Ramos (cell line): Measurements from ENCODE around the gene PDE1A.

Experiments
- in situ Hi-C: fragments of 300-500 bp; cut with MboI; formaldehyde crosslinking; loops from one replicate; pipeline ENCODE4 v1.14.3; 2022; ENCODE audit warnings: low sequenced_read_pairs; ENCODE audit not compliant: unreplicated experiment

Gene PDE1A

DNA sequence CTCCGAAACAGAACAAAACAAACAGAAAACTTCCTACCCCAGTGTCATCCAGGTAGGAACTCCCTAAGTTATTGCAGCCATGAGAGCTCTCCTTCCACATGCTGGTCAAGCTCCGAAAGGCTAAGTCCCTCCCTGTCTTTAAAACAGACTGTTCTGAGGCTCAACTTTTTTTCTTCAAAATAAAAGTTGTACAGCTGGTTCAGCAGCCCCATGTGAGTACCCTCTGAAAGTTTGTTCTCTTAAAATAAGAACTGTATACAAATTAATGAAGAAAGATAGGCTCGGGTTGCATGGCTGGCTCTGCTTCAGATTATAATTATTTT, at the start of gene PDE1A:
TSS of gene PDE1A (minus strand) at position 119 of the 323 bp plus-strand sequence.
- in situ Hi-C loops, result no loop called here

DNA sequence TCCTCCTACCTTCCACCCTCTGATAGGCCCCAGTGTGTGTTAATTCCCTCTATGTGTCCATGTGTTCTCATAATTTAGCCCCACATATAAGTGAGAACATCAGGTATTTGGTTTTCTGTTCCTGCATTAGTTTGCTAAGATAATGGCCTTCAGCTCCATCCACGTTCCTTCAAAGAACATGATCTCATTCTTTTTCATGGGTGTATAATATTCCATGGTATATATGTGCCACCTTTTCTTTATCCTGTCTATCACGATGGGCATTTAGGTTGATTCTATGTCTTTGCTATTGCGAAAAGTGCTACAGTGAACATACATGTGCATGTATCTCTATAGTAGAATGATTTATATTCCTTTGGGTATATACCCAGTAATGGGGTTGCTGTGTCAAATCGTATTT, 46.8 kb upstream of the PDE1A start:
- in situ Hi-C loops, result no loop called here

DNA sequence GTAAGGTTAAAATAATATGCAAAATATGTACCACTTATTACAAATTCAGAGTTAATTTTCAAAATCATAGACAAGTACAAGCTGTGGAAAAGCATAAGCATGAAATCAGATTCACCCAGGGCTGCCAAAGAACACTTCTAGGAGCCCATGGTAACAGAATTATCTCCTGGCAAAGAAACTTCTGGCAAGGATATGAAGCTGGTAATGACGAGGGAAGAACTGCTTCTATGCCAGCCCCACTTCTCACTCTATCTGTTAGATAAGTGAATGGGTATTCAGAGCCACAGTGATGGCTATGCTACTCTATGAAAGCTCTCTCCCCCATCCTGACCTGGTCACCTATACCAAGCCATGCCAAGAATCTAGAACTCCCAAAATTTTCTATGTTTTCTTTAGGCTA, 36.9 kb upstream of the PDE1A start:
- in situ Hi-C loops, result no loop called here

DNA sequence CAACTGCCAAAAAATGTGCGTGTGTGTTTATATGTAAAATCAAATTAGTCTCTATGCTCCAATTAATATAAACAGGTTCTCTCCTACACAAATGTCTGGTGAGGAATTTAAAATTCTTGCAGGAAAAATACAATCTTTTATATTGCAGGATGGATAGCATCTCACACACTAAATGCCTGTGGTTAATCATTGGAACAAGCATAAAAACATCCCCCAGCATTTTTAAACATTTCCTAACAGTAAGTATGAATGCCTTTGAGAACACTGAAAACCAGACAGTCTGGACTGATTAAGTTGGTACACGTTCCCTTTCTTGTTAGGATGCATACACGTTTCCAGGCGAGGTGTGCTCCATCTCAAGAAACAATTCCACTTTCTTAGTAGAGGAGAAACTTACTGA, 29.9 kb upstream of the PDE1A start:
- in situ Hi-C loops, result no loop called here

DNA sequence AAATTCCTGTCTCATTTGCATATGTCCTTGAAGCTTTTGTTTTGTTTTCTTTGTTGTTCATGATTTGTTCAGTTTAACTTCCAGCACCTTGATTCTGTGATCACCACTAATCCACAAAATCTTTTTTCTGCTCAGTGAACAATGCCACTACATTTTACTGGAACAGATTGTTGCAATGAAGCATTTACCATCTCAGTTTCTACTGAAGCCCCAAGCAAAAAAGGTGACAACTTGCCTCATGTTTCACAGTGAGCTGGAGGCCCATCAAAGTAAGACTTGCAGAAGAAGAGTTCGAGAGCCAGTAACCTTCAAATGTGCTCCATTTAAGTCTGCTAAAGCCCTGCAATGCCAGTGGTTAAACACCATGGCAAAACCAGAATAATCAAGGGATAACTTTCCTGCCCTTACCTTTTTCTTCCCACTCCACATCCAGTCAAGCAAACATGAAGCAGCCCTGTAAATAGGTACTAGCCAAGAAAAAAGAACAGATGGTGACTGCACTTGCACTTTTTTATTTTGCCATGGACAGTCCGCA, 25.7 kb upstream of the PDE1A start:
- in situ Hi-C loops, result no loop called here

DNA sequence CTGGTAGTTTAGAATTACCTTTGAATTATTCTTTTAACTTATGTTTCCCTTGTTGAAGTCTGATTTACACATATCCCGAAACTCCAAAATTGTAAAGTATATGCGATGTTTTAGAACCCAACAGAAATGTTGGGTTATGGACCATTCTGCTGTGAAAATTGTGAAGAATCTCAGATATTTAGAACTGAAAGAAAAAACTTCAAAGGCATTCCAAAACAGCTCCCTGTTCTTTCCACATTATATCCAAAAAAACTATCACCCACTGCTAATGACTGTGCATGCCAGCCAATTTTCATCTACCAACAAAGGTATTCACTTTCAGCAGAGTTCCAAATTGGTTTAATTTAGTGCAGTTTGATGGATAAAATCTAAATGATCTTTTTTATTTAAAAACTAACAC, 21.5 kb upstream of the PDE1A start:
- in situ Hi-C loops, result no loop called here

DNA sequence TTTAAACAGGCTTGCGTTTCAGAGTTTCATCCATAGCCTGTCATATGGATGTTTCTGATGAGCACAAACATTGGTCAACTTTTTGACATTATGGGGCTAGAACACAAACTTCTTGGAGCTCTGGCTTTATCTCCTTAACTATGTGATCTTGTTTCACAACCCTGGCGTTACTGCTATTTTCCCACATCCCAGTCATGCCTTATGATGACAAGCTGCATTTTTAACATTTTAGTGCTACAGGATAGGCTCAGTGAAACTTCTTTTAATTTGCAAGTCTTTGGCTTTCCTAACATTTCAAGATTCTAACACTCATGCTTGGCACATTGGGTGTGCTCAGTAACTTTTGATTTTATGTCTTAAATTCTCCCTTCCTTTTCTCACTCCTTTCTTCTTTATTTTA, 21.0 kb upstream of the PDE1A start:
- in situ Hi-C loops, result no loop called here

DNA sequence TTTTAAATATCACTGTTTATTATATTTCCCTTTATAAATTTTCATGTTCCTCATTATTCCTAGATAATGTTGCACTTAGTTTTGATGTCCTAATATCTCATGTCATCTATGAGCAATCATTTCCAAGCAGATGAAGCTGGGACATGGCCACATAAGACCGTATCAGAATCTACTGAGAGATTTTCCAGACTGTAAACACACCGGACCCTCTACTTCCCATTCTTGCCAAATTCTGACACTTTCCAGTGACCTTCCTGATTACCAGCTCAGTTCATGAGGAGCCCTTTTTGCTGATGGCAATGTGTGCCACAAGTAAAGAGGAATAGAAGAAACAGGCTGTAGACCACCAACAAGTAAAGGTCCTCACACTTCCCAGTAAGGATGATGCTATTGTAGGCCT, 20.3 kb upstream of the PDE1A start:
- in situ Hi-C loops, result no loop called here

DNA sequence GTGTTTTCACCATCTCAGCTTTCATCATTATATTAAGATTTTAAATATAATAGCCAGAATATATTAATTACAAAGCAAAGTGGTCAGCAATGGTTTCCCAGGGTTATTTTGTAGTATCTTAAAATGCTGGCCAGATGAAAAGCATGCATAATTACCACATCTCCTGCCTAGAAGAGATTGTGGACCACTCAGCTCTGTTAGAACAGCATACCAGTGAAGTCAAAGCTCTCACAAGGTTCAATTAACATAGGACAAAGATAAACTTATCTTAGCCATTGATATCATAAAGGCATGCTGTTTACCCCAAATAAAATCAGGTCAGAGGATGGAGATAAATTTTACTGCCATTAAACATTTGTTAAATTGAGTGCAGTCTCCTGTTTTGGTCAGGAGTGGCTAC, 19.3 kb upstream of the PDE1A start:
- in situ Hi-C loops, result no loop called here

DNA sequence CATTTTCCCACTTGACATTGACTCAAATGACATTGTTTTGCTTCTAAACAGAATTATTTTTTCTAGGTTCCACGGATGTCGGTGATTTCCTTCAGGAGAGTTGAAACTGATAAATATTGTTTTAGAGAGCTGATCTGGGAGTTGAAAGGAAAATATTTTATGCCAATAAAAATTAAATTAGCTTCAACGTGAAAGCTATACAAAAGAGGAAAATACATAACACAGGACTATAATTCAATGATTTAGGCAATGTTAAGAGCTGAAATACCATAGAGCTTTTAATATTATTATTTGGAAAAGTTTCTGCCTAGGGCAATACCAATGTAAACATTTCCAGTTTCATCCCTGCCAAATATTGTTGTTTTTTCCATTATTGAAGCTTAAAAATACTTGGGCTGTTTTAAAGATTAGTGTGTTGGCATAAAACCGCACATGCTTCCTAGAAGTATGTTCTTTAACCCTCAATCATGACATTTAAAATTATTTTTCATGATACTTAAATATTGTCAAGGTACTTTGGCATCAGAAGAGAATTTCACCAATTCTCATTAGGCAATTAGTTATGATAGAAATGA, 18.6 kb upstream of the PDE1A start:
- in situ Hi-C loops, result no loop called here

DNA sequence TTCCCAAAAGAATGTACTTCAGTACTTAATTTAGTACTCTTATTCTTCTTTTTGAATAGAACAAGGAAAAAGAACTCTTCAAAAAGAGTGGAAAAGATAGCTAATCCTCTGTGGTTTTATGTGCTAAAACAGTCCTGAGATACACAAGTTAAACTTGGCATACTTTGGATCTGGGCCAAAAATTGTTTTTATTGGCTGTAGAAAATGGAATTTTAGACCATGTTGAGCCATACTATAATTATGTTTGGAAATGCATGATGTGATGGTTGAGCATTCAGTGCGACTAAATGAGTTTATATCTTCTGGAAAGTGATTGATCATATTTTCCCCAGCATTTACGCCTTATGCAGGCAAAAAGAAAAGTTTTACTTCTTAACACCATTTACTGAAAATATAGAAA, 18.0 kb upstream of the PDE1A start:
- in situ Hi-C loops, result no loop called here

DNA sequence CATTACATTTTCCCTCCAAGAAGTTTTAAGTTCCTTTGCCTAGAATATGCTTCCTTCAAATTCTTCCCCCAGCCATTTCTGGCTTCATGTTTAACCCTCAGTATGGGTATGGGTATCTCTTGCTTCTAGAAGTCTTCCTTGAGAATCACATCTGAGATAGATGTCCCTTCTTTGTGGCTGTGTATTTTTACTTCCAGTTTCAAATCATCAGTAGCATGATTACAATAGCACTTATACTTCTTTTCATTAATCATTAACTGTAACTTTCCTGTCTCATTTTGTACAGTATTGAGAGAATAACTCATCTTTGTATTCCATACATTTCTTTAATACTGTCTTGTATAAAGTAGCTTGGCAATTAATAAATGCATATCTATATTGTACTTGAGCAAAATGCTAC, 17.3 kb upstream of the PDE1A start:
- in situ Hi-C loops, result no loop called here

DNA sequence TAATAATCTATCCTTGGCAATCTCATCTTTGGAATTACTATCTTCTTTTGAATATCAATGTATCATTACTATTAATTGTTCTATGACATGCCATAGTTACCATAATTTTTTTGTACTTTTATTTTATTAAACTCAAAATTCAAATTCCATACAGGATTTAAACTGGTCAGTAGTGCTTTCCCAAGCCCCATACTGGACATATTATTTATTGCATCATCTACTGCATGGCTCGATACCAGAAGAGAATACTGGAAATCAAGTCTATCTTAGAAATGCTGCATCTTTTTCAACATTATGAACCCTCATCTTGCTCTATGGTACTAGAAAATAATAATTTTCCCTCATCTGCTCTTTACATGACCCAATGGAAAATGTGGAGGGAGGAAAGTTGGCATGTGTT, 9.4 kb upstream of the PDE1A start:
- in situ Hi-C loops, result no loop called here

DNA sequence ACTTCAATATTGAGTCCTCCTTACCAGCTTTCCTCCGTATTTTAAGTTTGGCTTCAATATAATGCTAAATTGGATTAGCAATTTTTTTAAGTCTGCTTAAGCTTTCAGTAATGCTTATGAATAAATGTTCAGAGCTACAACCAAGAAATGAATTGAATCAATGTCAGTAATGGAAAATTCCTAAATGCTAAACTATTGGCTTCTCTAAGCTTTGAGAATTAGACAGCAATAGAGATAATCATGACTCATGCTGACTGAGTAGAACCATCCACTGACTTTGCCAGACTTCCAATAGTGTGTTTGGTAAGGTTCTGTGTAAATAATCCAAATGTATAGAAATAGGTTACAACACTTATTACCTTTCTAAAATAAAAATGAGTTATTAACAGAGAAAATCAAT, 8.9 kb upstream of the PDE1A start:
- in situ Hi-C loops, result no loop called here

DNA sequence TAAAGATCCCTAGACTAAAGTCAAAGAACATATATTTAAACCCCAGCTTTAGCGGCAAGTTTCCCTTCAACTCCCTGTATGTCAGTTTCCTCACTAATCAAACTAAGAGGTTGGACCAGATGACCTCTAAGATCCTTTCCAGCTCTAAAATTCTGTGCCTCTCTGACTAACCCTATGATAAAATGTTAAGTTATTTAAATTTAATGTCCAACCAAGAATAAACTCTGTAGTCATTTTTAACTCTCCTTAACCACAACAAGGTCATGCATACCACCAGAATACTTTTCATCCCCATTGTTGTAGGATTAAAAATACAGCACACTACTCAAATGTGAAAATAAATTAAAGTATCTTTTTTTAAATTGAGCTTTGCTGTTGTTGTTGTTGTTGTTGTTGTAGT, 5.2 kb upstream of the PDE1A start:
- in situ Hi-C loops, result no loop called here

DNA sequence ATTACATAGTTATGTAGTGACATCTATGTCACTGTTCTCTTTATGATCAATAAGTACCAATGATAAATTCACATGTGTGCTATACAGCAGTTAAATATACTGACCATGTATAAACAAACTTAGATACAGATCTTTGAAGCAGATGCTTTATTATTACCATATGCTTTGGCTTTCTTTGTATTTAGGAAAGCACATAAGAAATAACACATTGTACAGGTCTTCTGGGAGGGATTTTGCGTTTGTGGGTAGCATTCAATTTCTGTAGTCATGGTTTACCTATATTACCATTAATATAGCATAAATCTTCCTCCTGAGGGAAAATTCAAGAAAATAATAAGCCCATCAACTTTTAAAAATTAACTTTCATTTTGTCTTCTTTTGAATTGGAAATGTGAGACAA, 1.6 kb upstream of the PDE1A start:
- in situ Hi-C loops, result no loop called here

DNA sequence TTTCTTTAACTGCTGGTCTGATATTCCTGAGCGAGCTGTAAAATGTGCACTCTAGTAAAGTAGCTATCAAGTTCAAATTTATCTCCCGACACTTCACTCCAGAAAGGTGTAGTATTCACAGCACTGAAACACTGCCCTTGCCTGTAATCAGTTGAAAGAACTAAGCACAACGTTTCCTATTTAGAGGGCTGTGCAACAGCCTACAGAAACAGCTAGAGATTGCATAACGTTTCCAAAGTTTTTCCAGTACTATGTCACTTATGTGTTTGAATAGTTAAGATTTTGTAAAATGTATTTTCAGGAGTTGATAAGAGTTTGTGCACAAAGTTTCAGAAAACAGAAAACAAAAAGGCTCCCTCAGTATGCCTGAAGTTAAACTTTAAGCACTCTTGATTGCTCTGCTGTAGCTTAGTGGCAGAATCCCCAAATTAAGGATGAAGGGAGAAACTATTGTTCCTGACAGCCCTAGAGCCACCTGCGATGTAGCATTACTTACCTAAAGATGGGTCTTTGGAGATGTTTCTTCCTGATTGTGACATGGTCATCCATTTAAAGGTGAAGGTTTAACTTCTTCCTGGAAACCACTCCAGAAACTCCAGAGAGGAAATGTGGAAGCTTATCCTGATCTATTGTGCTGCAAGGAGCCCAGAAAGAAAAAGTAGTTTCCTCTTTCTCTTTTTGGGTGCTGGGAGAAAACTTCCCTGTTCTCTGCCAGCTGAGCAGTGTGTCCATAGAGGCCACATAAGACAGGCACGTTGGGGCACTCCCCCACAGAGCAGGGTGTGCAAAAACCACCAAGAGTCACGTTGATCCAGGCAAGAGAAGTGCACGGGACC, 536 bp downstream of the PDE1A start:
- in situ Hi-C loops, result no loop called here

DNA sequence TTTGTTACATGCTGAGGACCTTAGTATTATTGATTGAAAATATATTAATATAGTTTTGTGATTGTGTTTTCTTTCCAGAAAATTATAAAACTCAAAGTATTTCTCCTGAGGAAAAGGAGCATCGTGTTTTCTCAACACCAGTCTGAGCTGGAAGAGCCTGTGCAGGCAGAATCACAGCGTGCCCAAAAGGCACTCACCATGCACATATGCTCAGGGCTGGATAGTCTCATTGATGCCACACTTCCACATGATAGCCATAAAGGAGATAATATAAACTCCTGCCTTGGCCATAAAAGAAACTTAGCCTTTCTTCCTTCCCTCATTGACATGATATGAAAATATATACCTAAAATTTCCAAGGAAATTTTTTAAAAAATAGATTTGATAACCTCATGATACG, 4.0 kb downstream of the PDE1A start:
- in situ Hi-C loops, result no loop called here

DNA sequence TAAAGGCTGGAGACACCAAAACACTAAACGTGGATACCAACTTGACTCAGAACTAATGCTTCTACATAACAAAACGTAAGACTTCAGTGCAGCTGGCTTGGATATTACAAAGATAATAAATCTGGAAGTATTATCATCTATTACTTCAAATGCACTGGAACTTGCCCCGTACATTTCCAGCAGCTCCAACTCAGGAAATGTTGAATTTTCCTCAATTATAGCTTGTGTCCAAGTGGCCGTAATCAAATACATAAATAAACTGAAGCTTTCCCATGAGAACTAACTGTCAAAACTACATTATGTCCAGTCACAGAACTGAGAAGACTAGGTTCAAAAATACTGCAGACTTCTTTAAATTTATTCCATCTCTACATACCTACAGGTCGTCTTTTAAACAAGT, 6.2 kb downstream of the PDE1A start:
- in situ Hi-C loops, result no loop called here

DNA sequence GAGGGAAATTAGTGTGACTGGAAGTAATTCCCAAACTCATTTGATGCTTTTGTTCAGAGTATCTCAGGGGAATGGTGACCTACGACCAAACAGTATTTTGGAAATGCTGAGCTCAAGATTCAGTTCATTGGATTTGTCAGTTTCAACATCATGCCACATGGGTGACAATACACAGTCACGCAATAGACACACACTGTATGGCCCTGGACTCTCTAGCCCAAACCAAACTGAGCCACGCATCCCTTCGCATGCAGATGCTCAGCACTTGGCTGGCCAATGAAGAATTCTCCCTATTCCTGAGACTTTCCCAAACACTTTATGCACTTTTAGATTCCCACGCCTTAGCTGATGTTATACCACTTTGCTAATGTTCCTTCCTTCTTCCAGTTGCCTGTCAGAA, 10.0 kb downstream of the PDE1A start:
- in situ Hi-C loops, result no loop called here

DNA sequence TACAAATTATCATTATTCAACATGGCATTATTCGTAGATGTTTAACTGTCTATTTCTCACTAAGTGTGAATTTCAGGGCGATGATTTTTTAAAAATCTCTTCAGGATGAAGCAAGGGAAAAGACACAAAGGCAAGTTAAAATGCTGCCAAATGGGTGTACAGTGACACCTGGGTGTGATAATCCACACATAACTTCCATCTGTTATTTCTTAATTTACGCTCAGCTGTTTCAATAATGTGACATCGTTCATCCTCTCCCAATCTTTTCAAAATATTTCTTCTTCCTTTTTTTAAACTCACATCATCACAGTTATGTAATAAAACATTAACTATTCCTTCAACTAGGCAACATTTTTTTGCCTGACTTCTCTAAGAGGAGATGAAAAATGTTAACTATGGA, 10.6 kb downstream of the PDE1A start:
- in situ Hi-C loops, result no loop called here

DNA sequence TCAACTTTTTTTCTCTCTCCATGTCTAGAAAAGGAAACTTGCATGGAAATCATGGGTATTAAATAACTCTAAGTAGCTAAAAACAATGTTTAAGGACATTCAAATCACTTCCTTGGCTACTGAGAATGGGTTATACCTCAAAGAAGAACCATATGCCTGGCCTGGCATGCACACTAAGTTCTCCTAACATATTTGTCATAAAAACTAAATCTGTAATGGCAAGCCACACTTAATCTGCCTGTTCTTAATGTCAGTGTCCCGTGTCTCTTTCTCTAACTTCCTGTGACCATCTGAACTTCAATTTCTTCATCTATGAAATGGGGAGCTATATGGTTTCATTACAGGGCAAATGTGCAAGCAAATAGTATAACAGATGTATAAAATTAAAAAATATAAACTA, 11.1 kb downstream of the PDE1A start:
- in situ Hi-C loops, result no loop called here
